IMR-90 (cell line): ENCODE data around the gene RNU1-4.
"Not testable (repeated sequence)": the region's sequence is repeated elsewhere in the genome, so short reads cannot be mapped to it uniquely, and the experiment has no call there.

Experiments
- BHLHE40 ChIP-seq: fragments of 150-350 bp; IDR thresholded peaks from 2 replicates; pipeline ENCODE4 v1.6.1; 2016; ENCODE audit warnings: mild to moderate bottlenecking, low read depth, low read length
- CEBPB ChIP-seq: IDR thresholded peaks from 2 replicates; pipeline ENCODE4 v1.6.1; 2012; ENCODE audit warnings: low read depth, low read length, improper control_type of control experiment
- CHD1 ChIP-seq: IDR thresholded peaks from 2 replicates; pipeline ENCODE4 v1.6.1; 2012; ENCODE audit warnings: low read depth, low read length, improper control_type of control experiment
- MAFK ChIP-seq: IDR thresholded peaks from 2 replicates; pipeline ENCODE4 v1.6.1; 2012; ENCODE audit warnings: low read depth, low read length, improper control_type of control experiment
- MXI1 ChIP-seq: IDR thresholded peaks from 2 replicates; pipeline ENCODE4 v1.6.1; 2012; ENCODE audit warnings: low read depth, mild to moderate bottlenecking, low read length, moderate library complexity, borderline replicate concordance
- POLR2A ChIP-seq: IDR thresholded peaks from 2 replicates; pipeline ENCODE4 v1.6.1; 2012; ENCODE audit warnings: mild to moderate bottlenecking, low read depth, low read length
- RCOR1 ChIP-seq: IDR thresholded peaks from 2 replicates; pipeline ENCODE4 v1.6.1; 2012; ENCODE audit warnings: mild to moderate bottlenecking, low read length, improper control_type of control experiment; ENCODE audit not compliant: insufficient replicate concordance
- SMC3 ChIP-seq: fragments of 150-350 bp; IDR thresholded peaks from 2 replicates; pipeline ENCODE4 v1.6.1; 2016; ENCODE audit warnings: low read depth, mild to moderate bottlenecking, antibody characterized with exemption, low read length, moderate library complexity
- TF ChIP-seq, protein P1 (sequence below): conservative IDR thresholded peaks from 2 replicates; pipeline ENCODE4 v1.5.1; 2012; ENCODE audit warnings: mild to moderate bottlenecking, low read depth, low read length, improper control_type of control experiment

- TF ChIP-seq, protein P1, sequence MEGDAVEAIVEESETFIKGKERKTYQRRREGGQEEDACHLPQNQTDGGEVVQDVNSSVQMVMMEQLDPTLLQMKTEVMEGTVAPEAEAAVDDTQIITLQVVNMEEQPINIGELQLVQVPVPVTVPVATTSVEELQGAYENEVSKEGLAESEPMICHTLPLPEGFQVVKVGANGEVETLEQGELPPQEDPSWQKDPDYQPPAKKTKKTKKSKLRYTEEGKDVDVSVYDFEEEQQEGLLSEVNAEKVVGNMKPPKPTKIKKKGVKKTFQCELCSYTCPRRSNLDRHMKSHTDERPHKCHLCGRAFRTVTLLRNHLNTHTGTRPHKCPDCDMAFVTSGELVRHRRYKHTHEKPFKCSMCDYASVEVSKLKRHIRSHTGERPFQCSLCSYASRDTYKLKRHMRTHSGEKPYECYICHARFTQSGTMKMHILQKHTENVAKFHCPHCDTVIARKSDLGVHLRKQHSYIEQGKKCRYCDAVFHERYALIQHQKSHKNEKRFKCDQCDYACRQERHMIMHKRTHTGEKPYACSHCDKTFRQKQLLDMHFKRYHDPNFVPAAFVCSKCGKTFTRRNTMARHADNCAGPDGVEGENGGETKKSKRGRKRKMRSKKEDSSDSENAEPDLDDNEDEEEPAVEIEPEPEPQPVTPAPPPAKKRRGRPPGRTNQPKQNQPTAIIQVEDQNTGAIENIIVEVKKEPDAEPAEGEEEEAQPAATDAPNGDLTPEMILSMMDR: not testable (repeated sequence)
- TF ChIP-seq SMC3, POLR2A, MXI1, BHLHE40, MAFK, CHD1, CEBPB, RCOR1: not testable (repeated sequence)
Observed at GRCh38 chr1:16781625-16782024, 41.3 kb downstream of the RNU1-4 start.
